ENCODE results near the gene CC2D1A.
A peak's percentile ranks its signal among the peaks of the same experiment; 100 is the strongest.

Gene CC2D1A

GRCh38 chr19:13929956-13930355, 24.0 kb downstream of the CC2D1A start:
- Mint-ChIP-seq H3K9me3 (no peaks in the 10 kb centered on the region), H3K4me1 (ENCODE audit: low read depth) (peaks cover 17% of the 10 kb centered on the region), H3K27ac (no peak overlapping the region), H3K27me3 (peaks cover 10% of the 10 kb centered on the region), H3K4me3 (no peak overlapping the region), H3K36me3 (ENCODE audit: low read depth) (peaks cover 70% of the 10 kb centered on the region)
- intact Hi-C loops (cut with micrococcal nuclease), result no loop called here

DNA sequence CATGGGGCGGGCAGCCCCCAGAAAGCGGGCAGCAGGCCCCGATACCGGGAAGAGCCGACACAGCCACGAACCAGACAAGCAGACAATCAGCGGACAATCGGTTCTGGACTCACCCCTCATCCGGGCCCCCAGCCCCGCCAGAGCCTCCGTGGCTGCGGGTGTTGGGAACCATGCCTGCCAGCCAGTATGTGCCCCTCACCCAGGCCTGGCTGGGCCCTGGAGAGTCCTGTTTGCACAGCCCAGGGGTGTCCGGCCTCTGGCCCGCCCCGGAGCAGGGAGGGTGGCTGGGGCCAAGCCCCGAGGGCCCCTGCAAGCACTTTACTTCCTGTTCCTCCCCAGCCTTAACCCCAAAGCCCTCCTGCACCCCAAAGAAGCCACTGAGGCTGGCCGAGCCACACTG, 24.4 kb downstream of the CC2D1A start:
- H3K36me3 Mint-ChIP-seq (ENCODE audit: low read depth), result peaks cover 65% of the 10 kb centered on the region
- H3K9me3 Mint-ChIP-seq, result no peaks in the 10 kb centered on the region
- no peak overlapping the region for H3K4me3 Mint-ChIP-seq
- peaks cover 10% of the 10 kb centered on the region for H3K27me3 Mint-ChIP-seq
- H3K27ac Mint-ChIP-seq, result no peak overlapping the region
- H3K4me1 Mint-ChIP-seq (ENCODE audit: low read depth), result peaks cover 17% of the 10 kb centered on the region
- intact Hi-C loops (cut with micrococcal nuclease), result no loop called here

- Mint-ChIP-seq H3K9me3 (no peaks in the 10 kb centered on the region), H3K36me3 (ENCODE audit: low read depth) (peaks cover 54% of the 10 kb centered on the region), H3K27ac (no peak overlapping the region), H3K27me3 (peaks cover 12% of the 10 kb centered on the region), H3K4me3 (no peak overlapping the region), H3K4me1 (ENCODE audit: low read depth) (peaks cover 10% of the 10 kb centered on the region)
- intact Hi-C loops (cut with micrococcal nuclease), result no loop called here
These were observed 25.6 kb downstream of the CC2D1A start for GRCh38 chr19:13931391-13932148.

- intact Hi-C loops (cut with micrococcal nuclease), result no loop called here
- H3K4me3 Mint-ChIP-seq, result no peak overlapping the region
- no peak overlapping the region for H3K27ac Mint-ChIP-seq
- peaks cover 4% of the 10 kb centered on the region for H3K4me1 Mint-ChIP-seq (ENCODE audit: low read depth)
- H3K36me3 Mint-ChIP-seq (ENCODE audit: low read depth), result peaks cover 48% of the 10 kb centered on the region
- H3K27me3 Mint-ChIP-seq, result peaks cover 12% of the 10 kb centered on the region
- no peaks in the 10 kb centered on the region for H3K9me3 Mint-ChIP-seq
These were observed 26.2 kb downstream of the CC2D1A start for GRCh38 chr19:13932149-13932637.

DNA sequence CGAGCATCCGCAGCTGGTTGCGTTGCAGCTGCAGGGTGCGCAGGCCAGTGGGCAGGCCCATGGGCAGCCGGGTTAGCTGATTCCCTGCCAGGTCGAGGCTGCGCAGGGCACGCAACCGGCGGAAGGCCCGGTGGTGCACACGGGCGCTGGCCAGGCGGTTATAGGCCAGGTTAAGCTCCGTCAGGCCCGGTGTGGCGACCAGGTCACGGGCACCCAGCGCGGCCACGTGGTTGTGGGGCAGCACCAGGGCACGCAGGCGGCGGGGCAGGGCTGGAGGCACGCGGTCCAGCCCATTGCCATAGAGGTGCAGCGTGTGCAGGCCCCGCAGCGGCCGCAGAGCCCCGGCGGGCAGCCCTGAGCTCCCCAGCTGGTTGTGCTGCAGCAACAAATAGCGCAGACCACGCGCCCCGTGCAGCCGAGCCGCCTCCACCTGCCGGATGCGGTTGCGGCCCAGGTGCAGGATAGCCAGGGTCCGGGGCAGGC, 27.0 kb downstream of the CC2D1A start:
- Mint-ChIP-seq H3K9me3 (no peaks in the 10 kb centered on the region), H3K27ac (no peak overlapping the region), H3K4me1 (ENCODE audit: low read depth) (peaks cover 6% of the 10 kb centered on the region), H3K4me3 (no peak overlapping the region), H3K27me3 (peaks cover 20% of the 10 kb centered on the region), H3K36me3 (ENCODE audit: low read depth) (peaks cover 40% of the 10 kb centered on the region)
- intact Hi-C loops (cut with micrococcal nuclease), result no loop called here

DNA sequence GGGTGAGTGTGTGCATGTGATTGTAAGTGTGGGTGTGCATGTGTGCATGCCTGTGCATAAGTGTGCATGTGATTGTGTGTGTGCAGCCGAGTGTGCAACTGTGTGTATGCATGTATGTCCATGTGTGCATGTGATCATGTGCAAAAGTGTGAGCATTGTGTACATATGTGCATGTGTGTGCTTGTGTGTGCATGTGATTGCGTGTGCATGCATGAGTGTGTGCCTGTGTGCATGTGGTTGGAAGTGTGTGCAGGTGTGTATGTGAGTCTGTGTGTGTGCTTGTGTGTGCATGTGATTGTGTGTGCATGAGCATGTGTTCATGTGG, 28.7 kb downstream of the CC2D1A start:
- Mint-ChIP-seq H3K9me3 (no peaks in the 10 kb centered on the region), H3K27me3 (peaks cover 33% of the 10 kb centered on the region), H3K4me1 (ENCODE audit: low read depth) (peaks cover 6% of the 10 kb centered on the region), H3K36me3 (ENCODE audit: low read depth) (peaks cover 24% of the 10 kb centered on the region), H3K27ac (no peak overlapping the region), H3K4me3 (no peak overlapping the region)
- intact Hi-C loops (cut with micrococcal nuclease), result no loop called here

- peaks cover 14% of the 10 kb centered on the region for H3K36me3 Mint-ChIP-seq (ENCODE audit: low read depth)
- no peak overlapping the region for H3K27ac Mint-ChIP-seq
- H3K4me3 Mint-ChIP-seq, result no peak overlapping the region
- H3K9me3 Mint-ChIP-seq, result no peaks in the 10 kb centered on the region
- intact Hi-C loops (cut with micrococcal nuclease), result no loop called here
- H3K27me3 Mint-ChIP-seq, result peaks cover 33% of the 10 kb centered on the region
- peaks cover 6% of the 10 kb centered on the region for H3K4me1 Mint-ChIP-seq (ENCODE audit: low read depth)
These were observed 29.9 kb downstream of the CC2D1A start for GRCh38 chr19:13935765-13936510.

- no peak overlapping the region for H3K27ac Mint-ChIP-seq
- peaks cover 6% of the 10 kb centered on the region for H3K4me1 Mint-ChIP-seq (ENCODE audit: low read depth)
- intact Hi-C loops (cut with micrococcal nuclease), result no loop called here
- H3K9me3 Mint-ChIP-seq, result no peaks in the 10 kb centered on the region
- H3K36me3 Mint-ChIP-seq (ENCODE audit: low read depth), result no peaks in the 10 kb centered on the region
- no peak overlapping the region for H3K4me3 Mint-ChIP-seq
- peaks cover 38% of the 10 kb centered on the region for H3K27me3 Mint-ChIP-seq
These were observed 31.7 kb downstream of the CC2D1A start for GRCh38 chr19:13937479-13938300.

GRCh38 chr19:13938301-13939064, 32.5 kb downstream of the CC2D1A start, which contains the start of gene PODNL1:
Gene PODNL1 (minus strand): TSS chr19:13938417. CDS start chr19:13938181, 236 bp downstream.
- no peak within 1 kb of the TSS for H3K4me3 Mint-ChIP-seq
- peaks cover 6% of the 10 kb centered on the region for H3K4me1 Mint-ChIP-seq (ENCODE audit: low read depth)
- no peaks in the 10 kb centered on the region for H3K9me3 Mint-ChIP-seq
- H3K27me3 Mint-ChIP-seq, result peaks cover 38% of the 10 kb centered on the region
- H3K27ac Mint-ChIP-seq, result no peak within 1 kb of the TSS
- no peaks in the 10 kb centered on the region for H3K36me3 Mint-ChIP-seq (ENCODE audit: low read depth)
- intact Hi-C loops (cut with micrococcal nuclease), result no loop called here

- intact Hi-C loops (cut with micrococcal nuclease), result no loop called here
- no peaks in the 10 kb centered on the region for H3K9me3 Mint-ChIP-seq
- no peaks in the 10 kb centered on the region for H3K36me3 Mint-ChIP-seq (ENCODE audit: low read depth)
- H3K27ac Mint-ChIP-seq, result no peak overlapping the region
- peaks cover 5% of the 10 kb centered on the region for H3K4me1 Mint-ChIP-seq (ENCODE audit: low read depth)
- H3K27me3 Mint-ChIP-seq, result peaks cover 26% of the 10 kb centered on the region
- no peak overlapping the region for H3K4me3 Mint-ChIP-seq
These were observed 36.2 kb downstream of the CC2D1A start for GRCh38 chr19:13942023-13942684.

GRCh38 chr19:13946414-13946813, 40.4 kb downstream of the CC2D1A start:
- intact Hi-C loops (cut with micrococcal nuclease), result no loop called here
- H3K27ac Mint-ChIP-seq, result no peak overlapping the region
- no peak overlapping the region for H3K4me3 Mint-ChIP-seq
- peaks cover 3% of the 10 kb centered on the region for H3K27me3 Mint-ChIP-seq
- no peaks in the 10 kb centered on the region for H3K36me3 Mint-ChIP-seq (ENCODE audit: low read depth)
- H3K4me1 Mint-ChIP-seq (ENCODE audit: low read depth), result no peaks in the 10 kb centered on the region
- no peaks in the 10 kb centered on the region for H3K9me3 Mint-ChIP-seq

DNA sequence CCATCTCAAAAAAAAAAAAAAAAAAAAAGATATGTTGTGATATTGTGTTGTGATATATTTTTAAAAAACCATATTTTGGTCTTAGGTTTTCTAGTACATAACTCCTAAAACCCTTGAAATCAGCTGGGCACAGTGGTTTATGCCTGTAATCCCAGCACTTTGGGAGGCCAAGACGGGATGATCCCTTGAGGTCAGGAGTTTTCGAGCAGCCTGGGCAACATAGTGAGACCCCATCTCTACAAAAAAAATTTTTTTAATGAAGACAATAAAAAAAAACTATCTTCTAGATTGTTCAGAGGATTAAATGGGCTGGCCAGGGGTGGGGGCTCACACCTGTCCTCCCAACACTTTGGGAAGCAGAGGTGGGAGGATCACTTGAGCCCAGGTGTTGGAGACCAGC, 45.0 kb downstream of the CC2D1A start:
- H3K27me3 Mint-ChIP-seq, result peaks cover 2% of the 10 kb centered on the region
- intact Hi-C loops (cut with micrococcal nuclease), result loop anchor here (5.0 kb wide), 1 partner anchor 81 kb away; the partner anchor contains the start of gene IL27RA
- no peak overlapping the region for H3K4me3 Mint-ChIP-seq

GRCh38 chr19:13951799-13952153, 45.8 kb downstream of the CC2D1A start:
- intact Hi-C loops (cut with micrococcal nuclease), result loop anchor here (1.0 to 5.0 kb wide), 3 partner anchors 54 to 81 kb away; partner anchors contain the start of gene IL27RA
- no peaks in the 10 kb centered on the region for H3K9me3 Mint-ChIP-seq
- peak overlapping the region; percentile 90 for H3K27ac Mint-ChIP-seq

More for the DNA sequence above, 45.0 kb downstream of the CC2D1A start:
- H3K4me1 Mint-ChIP-seq (ENCODE audit: low read depth), result peaks cover 22% of the 10 kb centered on the region
- H3K36me3 Mint-ChIP-seq (ENCODE audit: low read depth), result peaks cover 34% of the 10 kb centered on the region
- H3K9me3 Mint-ChIP-seq, result no peaks in the 10 kb centered on the region
- H3K27ac Mint-ChIP-seq, result no peak overlapping the region

More at GRCh38 chr19:13951799-13952153, 45.8 kb downstream of the CC2D1A start:
- H3K4me3 Mint-ChIP-seq, result peak overlapping the region; percentile 94
- peaks cover 2% of the 10 kb centered on the region for H3K27me3 Mint-ChIP-seq
- H3K36me3 Mint-ChIP-seq (ENCODE audit: low read depth), result peaks cover 42% of the 10 kb centered on the region
- H3K4me1 Mint-ChIP-seq (ENCODE audit: low read depth), result peaks cover 22% of the 10 kb centered on the region

Measured in dendritic cell treated with granulocyte-macrophage colony-stimulating factor and Interleukin-4, amounts not matched to agents 40 ng/mL and 50 ng/mL, for 4 days (primary cell).